H54 (cell line): Measurements from ENCODE around the gene SLC16A10.
"Not testable (repeated sequence)": the region's sequence is repeated elsewhere in the genome, so short reads cannot be mapped to it uniquely, and the experiment has no call there.

ENCODE experiments used
- DNase-seq: peaks from one replicate; pipeline ENCODE4 v3.0.0; 2011; ENCODE audit warnings: low spot score, mixed read lengths; ENCODE audit not compliant: insufficient read length
- FAIRE-seq: peaks from 3 replicates; lab custom pipeline; 2011; peaks lifted over from hg19 to GRCh38; lab: Jason Lieb, UNC
- POLR2A ChIP-seq: IDR thresholded peaks from 2 replicates; pipeline ENCODE4 v1.6.1; 2011; ENCODE audit warnings: low read depth, mild to moderate bottlenecking, low read length

SLC16A10 gene, protein sequence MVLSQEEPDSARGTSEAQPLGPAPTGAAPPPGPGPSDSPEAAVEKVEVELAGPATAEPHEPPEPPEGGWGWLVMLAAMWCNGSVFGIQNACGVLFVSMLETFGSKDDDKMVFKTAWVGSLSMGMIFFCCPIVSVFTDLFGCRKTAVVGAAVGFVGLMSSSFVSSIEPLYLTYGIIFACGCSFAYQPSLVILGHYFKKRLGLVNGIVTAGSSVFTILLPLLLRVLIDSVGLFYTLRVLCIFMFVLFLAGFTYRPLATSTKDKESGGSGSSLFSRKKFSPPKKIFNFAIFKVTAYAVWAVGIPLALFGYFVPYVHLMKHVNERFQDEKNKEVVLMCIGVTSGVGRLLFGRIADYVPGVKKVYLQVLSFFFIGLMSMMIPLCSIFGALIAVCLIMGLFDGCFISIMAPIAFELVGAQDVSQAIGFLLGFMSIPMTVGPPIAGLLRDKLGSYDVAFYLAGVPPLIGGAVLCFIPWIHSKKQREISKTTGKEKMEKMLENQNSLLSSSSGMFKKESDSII

GRCh38 chr6:111087106-111087835 lies at the start of gene SLC16A10:
TSS of gene SLC16A10 (plus strand) at chr6:111087503. CDS start at chr6:111087753, 250 bp downstream.
- DNase-seq (no peak), FAIRE-seq (no peak)
- no peak for TF ChIP-seq POLR2A

- FAIRE-seq: no peak
- no peak for DNase-seq
- no peak for TF ChIP-seq POLR2A
Observed at GRCh38 chr6:111038534-111039252, 48.6 kb upstream of the SLC16A10 start.

DNA sequence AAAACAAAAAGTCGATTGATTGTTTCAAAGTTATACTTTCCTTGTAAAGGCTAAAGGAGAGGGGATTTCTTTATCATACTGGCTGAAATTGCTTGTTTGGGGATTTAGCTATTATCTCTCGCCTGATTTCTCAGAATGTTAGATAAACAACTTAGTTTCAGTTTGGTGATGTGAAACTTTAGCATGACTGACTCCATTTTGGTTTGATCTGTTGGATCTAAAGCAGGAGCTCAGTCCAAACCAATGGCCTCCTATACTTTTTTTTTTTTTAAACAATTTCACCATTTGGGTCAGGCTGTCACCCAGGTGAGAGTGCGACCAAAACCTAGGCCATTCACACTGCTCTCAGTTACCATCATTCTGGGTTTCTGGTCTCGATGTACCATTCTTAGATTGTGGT lies 45.4 kb upstream of the SLC16A10 start:
- DNase-seq (no peak), FAIRE-seq (no peak)
- TF ChIP-seq POLR2A: no peak

DNA sequence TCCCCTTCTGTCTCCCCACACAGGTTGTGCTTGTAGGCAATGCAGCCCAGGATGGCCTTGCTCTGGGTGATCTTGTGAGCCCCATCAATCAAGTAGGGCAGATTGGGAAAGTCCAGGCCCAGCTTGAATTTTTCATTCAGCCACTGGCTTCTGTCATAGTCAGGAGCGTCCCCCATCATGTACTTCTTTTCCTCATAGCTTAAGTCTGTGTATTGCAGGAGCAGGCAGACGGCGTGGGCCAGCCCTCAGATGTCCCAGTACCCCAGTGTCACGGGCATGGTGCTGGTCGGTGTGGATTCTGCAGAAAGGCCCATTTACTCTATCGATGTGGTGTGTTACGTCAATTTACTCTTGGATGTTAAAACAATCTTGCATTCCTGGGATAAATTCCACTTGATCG lies 40.1 kb upstream of the SLC16A10 start:
- no peak for DNase-seq
- FAIRE-seq: no peak
- no peak for TF ChIP-seq POLR2A

DNA sequence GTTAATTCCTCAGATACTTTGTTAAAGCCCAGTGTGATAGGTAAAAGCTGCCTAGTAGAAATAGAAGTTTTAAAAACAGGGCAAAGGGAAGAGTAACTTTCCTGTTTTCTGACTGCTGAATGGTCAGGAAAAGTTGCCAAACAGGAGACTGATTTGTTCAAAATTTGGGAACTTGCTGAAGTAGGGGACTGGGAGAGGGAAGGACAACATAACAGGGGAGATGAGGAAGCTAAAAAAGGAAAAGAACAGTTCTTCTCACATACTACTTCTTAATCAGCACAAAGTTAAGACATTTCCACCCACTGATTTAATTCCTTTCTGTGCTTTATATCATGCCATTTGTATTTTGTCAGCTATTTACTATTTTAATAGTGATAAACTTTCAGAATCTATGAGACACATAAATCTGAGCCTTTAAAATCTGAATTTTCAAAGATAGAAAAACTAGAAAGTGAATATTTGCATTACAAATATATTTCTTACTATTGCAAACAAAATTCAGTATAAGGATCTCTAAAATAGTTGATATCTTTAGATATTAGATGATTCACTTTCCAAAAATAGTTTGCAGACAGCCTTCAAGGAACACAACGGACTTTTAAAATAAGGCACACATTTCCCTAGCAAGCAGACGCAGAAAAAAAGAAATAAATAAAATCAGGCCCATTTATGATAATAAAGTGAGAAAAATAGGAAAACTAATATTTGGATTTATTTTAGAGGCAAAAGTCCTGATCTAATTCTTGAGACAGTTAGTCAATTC lies 36.9 kb upstream of the SLC16A10 start:
- FAIRE-seq: no peak
- TF ChIP-seq POLR2A: no peak
- no peak for DNase-seq

DNA sequence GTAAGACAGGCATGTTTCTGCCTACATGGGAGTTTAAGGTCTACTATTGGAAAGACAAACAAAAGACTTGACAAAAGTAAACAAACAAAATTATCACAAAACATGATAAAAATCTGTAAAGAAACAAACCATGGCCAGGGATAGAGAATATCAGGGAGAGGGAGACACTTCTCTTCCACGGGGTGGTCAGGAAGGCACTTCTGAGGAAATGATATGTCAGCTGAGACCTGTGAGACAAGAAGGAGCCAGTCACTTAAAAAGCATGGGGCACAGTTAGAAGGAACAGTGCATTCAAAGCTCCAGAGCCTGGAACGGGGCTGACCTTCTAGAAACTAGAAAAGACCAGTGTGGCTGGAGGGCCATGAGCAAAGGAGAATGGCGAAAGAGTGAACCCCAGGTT lies 35.1 kb upstream of the SLC16A10 start:
- no peak for TF ChIP-seq POLR2A
- no peak for FAIRE-seq
- DNase-seq: no peak

GRCh38 chr6:111057074-111057752 lies 30.1 kb upstream of the SLC16A10 start:
- no peak for TF ChIP-seq POLR2A
- FAIRE-seq (no peak), DNase-seq (peak; percentile 12)

- FAIRE-seq: no peak
- no peak for TF ChIP-seq POLR2A
- peak; percentile 6 for DNase-seq
Observed at GRCh38 chr6:111061508-111061907, 25.8 kb upstream of the SLC16A10 start.

DNA sequence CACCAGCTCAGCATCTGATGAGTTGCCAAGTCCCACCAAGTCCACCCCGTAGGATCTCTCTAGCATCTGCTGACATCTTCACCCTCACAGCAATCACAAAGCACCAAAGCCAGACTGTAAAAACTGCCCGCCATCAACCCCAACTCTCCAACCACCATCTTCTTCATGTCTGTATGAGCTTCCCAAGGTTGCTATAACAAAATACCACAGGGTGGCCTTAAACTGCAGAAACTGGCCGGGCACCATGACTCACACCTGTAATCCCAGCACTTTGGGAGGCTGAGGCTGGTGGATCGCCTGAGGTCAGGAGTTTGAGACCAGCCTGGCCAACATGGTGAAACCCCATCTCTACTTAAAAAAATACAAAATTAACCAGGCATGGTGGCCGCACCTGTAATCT lies 25.3 kb upstream of the SLC16A10 start:
- not testable (repeated sequence) for DNase-seq, FAIRE-seq

- FAIRE-seq, DNase-seq: not testable (repeated sequence)
Observed at GRCh38 chr6:111062860-111063259, 24.4 kb upstream of the SLC16A10 start.

- DNase-seq: no peak
- no peak for FAIRE-seq
- no peak for TF ChIP-seq POLR2A
Observed at GRCh38 chr6:111068109-111068865, 19.0 kb upstream of the SLC16A10 start.

DNA sequence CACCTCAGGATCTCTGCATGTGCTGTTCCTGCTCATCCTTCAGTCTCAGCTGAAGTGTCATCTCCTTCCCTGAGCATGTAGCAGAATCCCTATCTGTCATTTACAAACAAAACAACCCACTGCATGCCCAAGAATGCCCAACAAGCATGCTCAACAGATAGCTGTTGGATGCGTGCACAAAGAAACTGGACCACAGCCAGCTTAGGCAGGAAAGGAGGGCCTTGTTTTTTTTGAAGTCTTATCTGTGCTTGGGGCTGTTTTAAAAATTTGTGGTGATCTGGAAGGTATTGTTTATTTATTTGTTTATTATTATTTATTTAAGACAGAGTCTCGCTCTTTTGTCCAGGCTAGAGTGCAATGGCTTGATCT lies 18.5 kb upstream of the SLC16A10 start:
- no peak for TF ChIP-seq POLR2A
- FAIRE-seq (no peak), DNase-seq (no peak)
